KMS-11 (cell line): ENCODE data around the gene BEAN1.

Experiments used
- H2AFZ ChIP-seq: fragments of 200-600 bp; sonication (generic); 2 replicates; pipeline ENCODE4 v1.6.1; 2016; ENCODE audit warnings: antibody characterized with exemption, mixed run types, low read depth
- H3K27ac ChIP-seq: fragments of 200-600 bp; sonication (generic); 2 replicates; pipeline ENCODE4 v1.6.1; 2016; ENCODE audit warnings: mild to moderate bottlenecking, mixed run types
- H3K27me3 ChIP-seq: fragments of 200-600 bp; sonication (generic); 2 replicates; pipeline ENCODE4 v1.6.1; 2017; ENCODE audit warnings: mild to moderate bottlenecking, low read depth, mixed run types, moderate library complexity; ENCODE audit not compliant: insufficient read depth
- H3K36me3 ChIP-seq: fragments of 200-600 bp; sonication (generic); 2 replicates; pipeline ENCODE4 v1.6.1; 2017; ENCODE audit warnings: mild to moderate bottlenecking, mixed run types; ENCODE audit not compliant: insufficient read depth
- H3K4me1 ChIP-seq: fragments of 200-600 bp; sonication (generic); 2 replicates; pipeline ENCODE4 v1.6.1; 2016; ENCODE audit warnings: mild to moderate bottlenecking, low read depth, mixed run types; ENCODE audit not compliant: poor library complexity, severe bottlenecking
- H3K4me2 ChIP-seq: fragments of 200-600 bp; sonication (generic); 2 replicates; pipeline ENCODE4 v1.7.0; 2016; ENCODE audit warnings: mild to moderate bottlenecking, mixed run types
- H3K4me3 ChIP-seq: fragments of 200-600 bp; sonication (generic); IDR thresholded peaks from 2 replicates; pipeline ENCODE4 v1.6.1; 2017; ENCODE audit warnings: low read depth, low read length, mixed read lengths; ENCODE audit not compliant: insufficient read depth
- H3K79me2 ChIP-seq: fragments of 200-600 bp; sonication (generic); 2 replicates; pipeline ENCODE4 v1.6.1; 2016; ENCODE audit warnings: low read depth, mixed run types; ENCODE audit not compliant: insufficient read depth
- H3K9ac ChIP-seq: fragments of 200-600 bp; sonication (generic); 2 replicates; pipeline ENCODE4 v1.6.1; 2016; ENCODE audit warnings: mild to moderate bottlenecking, mixed run types
- H4K20me1 ChIP-seq: fragments of 200-600 bp; sonication (generic); 2 replicates; pipeline ENCODE4 v1.6.1; 2016; ENCODE audit warnings: mild to moderate bottlenecking, mixed run types; ENCODE audit not compliant: insufficient read depth
- CTCF ChIP-seq: fragments of 200-600 bp; sonication (generic); conservative IDR thresholded peaks from 2 replicates; pipeline ENCODE4 v1.6.1; 2017; ENCODE audit warnings: low read depth, mild to moderate bottlenecking, antibody characterized with exemption, low read length, moderate library complexity, mixed read lengths

The BEAN1 gene

GRCh38 chr16:66528294-66528693 is 101.2 kb downstream of the BEAN1 start:
- Histone ChIP-seq H2AFZ (no peak overlapping the region), H3K4me1 (peaks cover 48% of the 10 kb centered on the region), H3K27me3 (no peaks in the 10 kb centered on the region), H3K79me2 (no peaks in the 10 kb centered on the region), H3K36me3 (no peaks in the 10 kb centered on the region), H3K4me3 (no peak overlapping the region), H4K20me1 (no peaks in the 10 kb centered on the region), H3K27ac (no peak overlapping the region), H3K9ac (no peak overlapping the region), H3K4me2 (no peak overlapping the region)
- no peak for TF ChIP-seq CTCF

GRCh38 chr16:66529475-66529874 is 102.4 kb downstream of the BEAN1 start:
- no peak overlapping the region for H3K9ac ChIP-seq
- H3K4me2 ChIP-seq: no peak overlapping the region
- no peaks in the 10 kb centered on the region for H3K79me2 ChIP-seq
- no peak overlapping the region for H2AFZ ChIP-seq
- H4K20me1 ChIP-seq: no peaks in the 10 kb centered on the region
- H3K4me1 ChIP-seq: peaks cover 36% of the 10 kb centered on the region
- H3K4me3 ChIP-seq: no peak overlapping the region
- H3K27me3 ChIP-seq: no peaks in the 10 kb centered on the region
- H3K36me3 ChIP-seq: no peaks in the 10 kb centered on the region
- no peak for TF ChIP-seq CTCF
- no peak overlapping the region for H3K27ac ChIP-seq
